ENCODE data around the gene VSIG4. TPM values are rescaled to one million over a fixed set of nuclear protein-coding genes. Genes with fewer than 3 reads are reported as not detected.

Gene VSIG4
- total RNA-seq, 2 donors from 2014 or later, result 14.5 to 31.5 TPM

DNA sequence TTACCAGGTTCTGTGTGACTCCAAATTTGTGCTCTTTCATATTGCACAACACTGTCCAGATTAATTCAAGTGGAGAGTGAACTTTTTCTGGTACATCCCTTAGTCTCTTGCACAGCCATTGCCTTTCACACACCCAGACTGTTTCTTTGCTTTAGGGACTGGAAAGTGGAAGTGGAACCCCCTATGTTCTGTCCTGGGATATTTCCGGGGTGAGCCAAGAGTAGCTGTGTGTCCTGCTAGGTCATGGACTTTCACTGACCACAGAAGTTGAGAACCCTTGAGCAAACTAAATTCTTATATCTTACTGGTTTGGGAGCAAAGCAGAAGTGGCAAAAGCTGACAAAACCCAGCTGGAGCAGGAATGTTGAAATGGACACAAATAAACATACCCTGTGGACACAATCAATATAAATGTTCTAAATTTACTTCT, 10.3 kb upstream of the VSIG4 start:
- Histone ChIP-seq H3K27me3 (replicated peaks; ENCODE audit: insufficient read depth) (no peaks in the 10 kb centered on the region), H3K36me3 (no peaks in the 10 kb centered on the region), H3K27ac (no peak overlapping the region), H3K4me3 (no peak overlapping the region), H3K4me1 (replicated peaks) (no peaks in the 10 kb centered on the region), H3K9me3 (no peaks in the 10 kb centered on the region)
- DNase-seq (ENCODE audit: low spot score), result no peak
- TF ChIP-seq POLR2A (IDR thresholded peaks at IDR 0.05), result no peak
- no peak for TF ChIP-seq POLR2AphosphoS5 (IDR thresholded peaks at IDR 0.05)
- TF ChIP-seq, protein P1, sequence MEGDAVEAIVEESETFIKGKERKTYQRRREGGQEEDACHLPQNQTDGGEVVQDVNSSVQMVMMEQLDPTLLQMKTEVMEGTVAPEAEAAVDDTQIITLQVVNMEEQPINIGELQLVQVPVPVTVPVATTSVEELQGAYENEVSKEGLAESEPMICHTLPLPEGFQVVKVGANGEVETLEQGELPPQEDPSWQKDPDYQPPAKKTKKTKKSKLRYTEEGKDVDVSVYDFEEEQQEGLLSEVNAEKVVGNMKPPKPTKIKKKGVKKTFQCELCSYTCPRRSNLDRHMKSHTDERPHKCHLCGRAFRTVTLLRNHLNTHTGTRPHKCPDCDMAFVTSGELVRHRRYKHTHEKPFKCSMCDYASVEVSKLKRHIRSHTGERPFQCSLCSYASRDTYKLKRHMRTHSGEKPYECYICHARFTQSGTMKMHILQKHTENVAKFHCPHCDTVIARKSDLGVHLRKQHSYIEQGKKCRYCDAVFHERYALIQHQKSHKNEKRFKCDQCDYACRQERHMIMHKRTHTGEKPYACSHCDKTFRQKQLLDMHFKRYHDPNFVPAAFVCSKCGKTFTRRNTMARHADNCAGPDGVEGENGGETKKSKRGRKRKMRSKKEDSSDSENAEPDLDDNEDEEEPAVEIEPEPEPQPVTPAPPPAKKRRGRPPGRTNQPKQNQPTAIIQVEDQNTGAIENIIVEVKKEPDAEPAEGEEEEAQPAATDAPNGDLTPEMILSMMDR (IDR thresholded peaks at IDR 0.05), result no peak
- WGBS, result 89% methylated on average over 1 of the region's 1 CpG
- intact Hi-C loops (cut with DNase I), result no loop called here

DNA sequence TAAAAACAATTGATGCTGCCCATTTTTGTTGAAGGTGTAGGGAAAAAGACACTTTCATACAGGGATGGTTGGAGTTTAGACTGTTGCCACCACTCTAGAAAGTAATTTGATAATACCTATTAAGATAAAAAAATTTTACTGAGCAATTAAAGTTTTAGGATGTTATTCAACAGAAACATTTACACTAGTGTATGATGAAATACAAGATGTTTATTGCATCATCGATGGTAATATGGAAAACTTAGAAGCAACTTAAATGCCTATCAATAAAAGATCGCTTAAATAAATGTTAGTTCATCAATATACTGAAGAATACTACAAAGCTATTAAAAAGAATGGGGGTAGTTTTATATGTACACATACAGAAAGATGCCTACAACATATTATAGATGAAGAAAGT, 9.2 kb upstream of the VSIG4 start:
- WGBS, result 82% methylated on average over 2 of the region's 2 CpGs
- TF ChIP-seq POLR2AphosphoS5 (IDR thresholded peaks at IDR 0.05), result no peak
- TF ChIP-seq, protein P1 (IDR thresholded peaks at IDR 0.05), result no peak
- intact Hi-C loops (cut with DNase I), result no loop called here
- DNase-seq (ENCODE audit: low spot score), result no peak
- Histone ChIP-seq H3K9me3 (no peaks in the 10 kb centered on the region), H3K27ac (no peak overlapping the region), H3K4me3 (no peak overlapping the region), H3K27me3 (replicated peaks; ENCODE audit: insufficient read depth) (no peaks in the 10 kb centered on the region), H3K4me1 (replicated peaks) (no peaks in the 10 kb centered on the region), H3K36me3 (no peaks in the 10 kb centered on the region)

DNA sequence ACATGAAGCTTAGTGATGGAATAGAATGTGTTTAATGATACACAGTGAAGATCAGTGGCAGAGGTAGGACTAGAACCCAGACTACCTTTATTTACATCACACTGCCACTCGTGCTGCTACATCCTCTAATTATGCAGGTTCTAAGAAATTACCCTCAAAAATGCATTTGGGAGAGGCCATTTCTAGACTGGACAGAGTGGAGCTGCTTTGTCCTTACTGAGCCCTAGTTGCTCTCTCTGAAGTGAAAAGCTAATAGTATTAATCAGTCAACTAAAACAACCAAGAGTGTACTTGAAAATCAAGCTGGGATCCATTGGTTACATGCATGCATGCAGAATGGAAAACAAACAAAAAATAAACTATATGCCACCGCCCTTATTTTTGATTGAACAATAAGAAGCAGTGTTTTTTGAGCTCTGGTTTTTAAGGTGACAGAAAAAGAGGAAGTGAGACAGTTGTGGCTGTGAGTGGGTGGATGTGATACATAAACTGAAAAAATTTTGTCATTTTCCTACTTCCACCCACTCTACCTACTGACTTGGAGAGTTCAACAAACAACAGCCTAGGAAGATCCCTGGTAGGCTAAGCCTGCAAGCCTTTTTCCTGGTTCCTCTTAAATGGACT, 6.8 kb upstream of the VSIG4 start:
- no peaks in the 10 kb centered on the region for H3K9me3 ChIP-seq
- WGBS, result 78% methylated on average over 2 of the region's 2 CpGs
- intact Hi-C loops (cut with DNase I), result no loop called here

DNA sequence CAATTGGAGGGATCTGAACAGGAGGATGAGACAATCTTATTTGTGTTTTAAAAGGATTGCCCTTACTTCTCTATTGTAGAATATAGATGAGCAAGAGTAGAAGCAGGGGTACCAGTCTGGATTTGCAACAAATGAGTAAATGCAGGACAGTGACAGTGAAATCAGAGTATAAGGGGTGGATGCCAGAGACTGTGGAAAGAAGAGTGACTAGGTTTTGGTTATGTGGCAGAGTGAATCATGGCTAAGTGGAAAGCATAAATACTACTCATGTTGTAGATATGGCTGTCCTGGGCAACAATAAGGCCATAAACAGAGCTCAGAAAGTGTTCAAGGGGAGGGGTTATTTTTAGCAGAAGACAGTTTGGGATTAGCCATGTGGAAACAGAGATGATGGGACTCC, 6.0 kb upstream of the VSIG4 start:
- no peaks in the 10 kb centered on the region for H3K36me3 ChIP-seq
- no peaks in the 10 kb centered on the region for H3K27me3 ChIP-seq (replicated peaks; ENCODE audit: insufficient read depth)
- H3K4me3 ChIP-seq, result no peak overlapping the region
- TF ChIP-seq POLR2A (IDR thresholded peaks at IDR 0.05) (no peak), POLR2AphosphoS5 (IDR thresholded peaks at IDR 0.05) (no peak)
- TF ChIP-seq, protein P1 (IDR thresholded peaks at IDR 0.05), result no peak
- no peak overlapping the region for H3K27ac ChIP-seq
- intact Hi-C loops (cut with DNase I), result no loop called here
- H3K4me1 ChIP-seq (replicated peaks), result no peaks in the 10 kb centered on the region
- H3K9me3 ChIP-seq, result no peaks in the 10 kb centered on the region
- DNase-seq (ENCODE audit: low spot score), result no peak

More for the DNA sequence above, 6.8 kb upstream of the VSIG4 start:
- H3K4me3 ChIP-seq, result no peak overlapping the region
- no peaks in the 10 kb centered on the region for H3K27me3 ChIP-seq (replicated peaks; ENCODE audit: insufficient read depth)
- no peak for DNase-seq (ENCODE audit: low spot score)
- TF ChIP-seq POLR2A (IDR thresholded peaks at IDR 0.05), result no peak
- no peak for TF ChIP-seq POLR2AphosphoS5 (IDR thresholded peaks at IDR 0.05)
- TF ChIP-seq, protein P1 (IDR thresholded peaks at IDR 0.05), result no peak
- H3K27ac ChIP-seq, result no peak overlapping the region
- no peaks in the 10 kb centered on the region for H3K36me3 ChIP-seq
- no peaks in the 10 kb centered on the region for H3K4me1 ChIP-seq (replicated peaks)

DNA sequence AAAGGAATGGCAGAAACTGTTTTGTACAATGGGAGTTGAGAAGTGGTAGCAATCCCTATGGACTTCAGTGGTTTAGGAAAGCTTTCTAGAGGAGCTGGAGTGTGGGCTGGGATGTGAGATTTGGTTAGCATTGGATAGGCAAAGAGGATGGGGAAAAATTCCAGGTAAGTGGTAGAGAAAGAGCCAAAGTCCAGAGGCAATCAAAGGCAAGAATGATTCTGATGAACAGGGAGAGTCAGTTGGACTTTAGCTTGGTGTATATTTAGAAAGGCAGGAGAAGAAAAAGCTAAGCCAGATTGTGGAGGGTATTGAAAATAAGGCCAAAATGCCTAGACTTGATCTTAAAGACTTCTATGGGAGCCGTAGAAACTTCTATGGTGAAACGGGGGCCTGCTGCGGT, 3.7 kb upstream of the VSIG4 start:
- no peak for DNase-seq (ENCODE audit: low spot score)
- no peak overlapping the region for H3K27ac ChIP-seq
- intact Hi-C loops (cut with DNase I), result no loop called here
- no peaks in the 10 kb centered on the region for H3K9me3 ChIP-seq
- no peak for TF ChIP-seq POLR2A (IDR thresholded peaks at IDR 0.05)
- no peak for TF ChIP-seq POLR2AphosphoS5 (IDR thresholded peaks at IDR 0.05)
- TF ChIP-seq, protein P1 (IDR thresholded peaks at IDR 0.05), result no peak
- no peaks in the 10 kb centered on the region for H3K36me3 ChIP-seq
- WGBS, result 95% methylated on average over 3 of the region's 3 CpGs
- no peaks in the 10 kb centered on the region for H3K27me3 ChIP-seq (replicated peaks; ENCODE audit: insufficient read depth)
- no peaks in the 10 kb centered on the region for H3K4me1 ChIP-seq (replicated peaks)
- no peak overlapping the region for H3K4me3 ChIP-seq
